GM12873 (cell line): Measurements from ENCODE around the gene PANK1.

Source experiments
- TF ChIP-seq, protein P1 (sequence below): IDR thresholded peaks from 2 replicates; pipeline ENCODE4 v1.5.1; 2012; ENCODE audit warnings: low read depth, mild to moderate bottlenecking, moderate library complexity, low read length, control low read depth; ENCODE audit not compliant: insufficient read depth; ENCODE audit errors: missing control alignments

The PANK1 gene

GRCh38 chr10:89563311-89563710 lies 81.7 kb downstream of the PANK1 start:
- TF ChIP-seq, protein P1, sequence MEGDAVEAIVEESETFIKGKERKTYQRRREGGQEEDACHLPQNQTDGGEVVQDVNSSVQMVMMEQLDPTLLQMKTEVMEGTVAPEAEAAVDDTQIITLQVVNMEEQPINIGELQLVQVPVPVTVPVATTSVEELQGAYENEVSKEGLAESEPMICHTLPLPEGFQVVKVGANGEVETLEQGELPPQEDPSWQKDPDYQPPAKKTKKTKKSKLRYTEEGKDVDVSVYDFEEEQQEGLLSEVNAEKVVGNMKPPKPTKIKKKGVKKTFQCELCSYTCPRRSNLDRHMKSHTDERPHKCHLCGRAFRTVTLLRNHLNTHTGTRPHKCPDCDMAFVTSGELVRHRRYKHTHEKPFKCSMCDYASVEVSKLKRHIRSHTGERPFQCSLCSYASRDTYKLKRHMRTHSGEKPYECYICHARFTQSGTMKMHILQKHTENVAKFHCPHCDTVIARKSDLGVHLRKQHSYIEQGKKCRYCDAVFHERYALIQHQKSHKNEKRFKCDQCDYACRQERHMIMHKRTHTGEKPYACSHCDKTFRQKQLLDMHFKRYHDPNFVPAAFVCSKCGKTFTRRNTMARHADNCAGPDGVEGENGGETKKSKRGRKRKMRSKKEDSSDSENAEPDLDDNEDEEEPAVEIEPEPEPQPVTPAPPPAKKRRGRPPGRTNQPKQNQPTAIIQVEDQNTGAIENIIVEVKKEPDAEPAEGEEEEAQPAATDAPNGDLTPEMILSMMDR = no peak

GRCh38 chr10:89556600-89556999 lies 88.4 kb downstream of the PANK1 start:
- TF ChIP-seq, protein P1 = no peak

DNA sequence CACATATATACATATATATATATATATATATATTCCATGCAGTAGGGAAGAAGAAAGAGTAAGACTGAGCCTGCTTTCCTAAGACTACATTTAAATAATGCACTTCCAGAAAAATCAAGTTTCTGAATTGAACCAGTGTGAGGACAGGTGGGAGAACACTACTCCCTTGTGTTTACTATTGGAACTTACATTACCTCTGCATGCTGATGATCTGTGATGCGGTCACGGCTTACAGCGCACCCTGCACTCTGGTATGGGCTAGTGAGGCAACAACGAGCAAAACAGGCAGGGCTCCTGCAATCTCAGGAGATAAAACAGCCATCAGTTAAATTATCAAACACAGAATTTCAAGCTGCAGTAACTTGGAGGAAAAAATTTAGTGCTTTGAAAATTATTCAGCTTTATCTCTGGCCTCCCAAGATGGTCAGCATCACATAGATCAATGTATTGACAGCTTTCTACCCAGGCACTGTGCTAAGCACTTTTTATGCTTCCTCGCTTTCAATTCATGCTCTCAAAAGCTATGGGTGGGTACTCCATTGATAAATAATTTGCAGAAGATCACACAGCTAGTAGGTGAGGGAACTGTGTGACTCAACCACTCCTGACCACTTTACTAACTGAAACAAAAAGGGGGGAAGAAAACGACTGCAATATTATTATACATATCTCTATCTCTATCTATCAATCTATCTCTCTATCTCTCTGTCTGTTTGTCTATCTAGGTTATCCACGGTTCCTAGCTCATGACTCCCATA lies 89.2 kb downstream of the PANK1 start:
- TF ChIP-seq, protein P1 = no peak

- TF ChIP-seq, protein P1 = no peak
Measured at GRCh38 chr10:89554433-89554832, 90.6 kb downstream of the PANK1 start.

DNA sequence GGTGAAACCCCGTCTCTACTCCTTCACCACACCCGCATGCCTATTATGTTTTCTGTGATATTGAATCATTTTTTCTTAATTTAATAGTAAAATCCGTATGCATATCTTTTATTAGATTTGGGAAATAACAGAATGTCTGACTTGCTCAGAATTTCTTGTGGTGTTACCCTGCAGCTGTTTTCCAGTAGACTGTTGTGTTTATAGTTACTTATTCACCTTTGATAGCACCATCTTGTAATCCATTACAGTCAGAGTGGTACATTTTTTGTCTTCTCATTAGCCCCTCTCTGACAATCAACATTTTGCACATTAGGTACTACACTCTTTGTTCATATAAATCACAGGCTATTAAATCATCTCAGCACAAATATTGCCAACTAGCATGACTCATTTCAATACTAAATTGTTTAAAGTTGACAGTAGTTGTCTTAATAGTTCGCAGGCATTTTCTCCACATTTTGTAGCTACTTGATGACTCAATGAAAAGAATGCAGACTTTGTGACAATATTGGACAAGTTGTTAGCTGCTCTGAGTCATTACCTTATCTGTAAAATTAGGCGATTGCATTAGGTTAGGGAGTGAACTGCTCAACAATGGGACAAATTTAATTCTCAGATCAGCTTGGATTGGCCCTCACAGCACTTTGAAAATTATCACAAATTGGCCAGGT lies 91.8 kb downstream of the PANK1 start:
- TF ChIP-seq, protein P1 = no peak

- TF ChIP-seq, protein P1 = no peak
Measured at GRCh38 chr10:89552213-89552612, 92.8 kb downstream of the PANK1 start.

DNA sequence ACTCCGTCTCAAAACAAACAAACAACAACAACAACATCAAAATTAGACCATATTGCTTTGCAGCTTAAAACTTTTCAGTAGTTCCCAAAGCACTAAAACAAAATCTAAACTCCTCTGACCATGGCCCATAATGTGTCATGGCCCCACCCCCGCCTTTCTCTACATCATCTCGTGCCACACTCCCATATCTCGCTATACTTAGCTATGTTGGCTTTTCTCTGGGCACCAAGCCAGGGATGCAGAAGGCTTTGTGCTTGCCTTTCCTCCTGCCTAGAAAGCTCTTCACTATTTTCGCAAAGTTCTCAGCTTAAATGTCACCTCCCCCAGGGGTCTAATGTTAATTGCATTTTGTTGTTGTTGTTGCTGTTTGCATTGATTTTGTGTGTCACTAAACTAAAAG lies 94.5 kb downstream of the PANK1 start:
- TF ChIP-seq, protein P1 = no peak
